GM23338 (cell line): Measurements from ENCODE around the gene RSPO3. TPM values are rescaled to one million over a fixed set of nuclear protein-coding genes. Genes with fewer than 3 reads are reported as not detected.

Experiments
- ATAC-seq: fragments of 200-7000 bp; cut with Tn5 transposase; 3 replicates; pipeline ENCODE4 v1.9.1; 2020
- DNase-seq: peaks from one replicate; pipeline ENCODE4 v3.0.0-alpha.2; 2015; ENCODE audit warnings: low spot score
- H2AFZ ChIP-seq: fragments of 200-600 bp; sonication (generic); 2 replicates; pipeline ENCODE4 v1.8.0; 2016; ENCODE audit warnings: antibody characterized with exemption, mild to moderate bottlenecking, moderate library complexity
- H3F3A ChIP-seq: fragments of 200-600 bp; sonication (generic); replicated peaks from 2 replicates; pipeline ENCODE4 v1.8.0; 2017; ENCODE audit warnings: antibody characterized with exemption, mixed run types, low read depth
- H3K27ac ChIP-seq: fragments of 200-600 bp; sonication (generic); 2 replicates; pipeline ENCODE4 v1.6.1; 2016; ENCODE audit warnings: low read depth
- H3K27me3 ChIP-seq: fragments of 200-600 bp; sonication (generic); 2 replicates; pipeline ENCODE4 v1.8.0; 2016; ENCODE audit warnings: mild to moderate bottlenecking, mixed run types, moderate library complexity; ENCODE audit not compliant: insufficient read depth
- H3K36me3 ChIP-seq: fragments of 200-600 bp; sonication (generic); 2 replicates; pipeline ENCODE4 v1.8.0; 2016; ENCODE audit warnings: mild to moderate bottlenecking; ENCODE audit not compliant: insufficient read depth
- H3K4me1 ChIP-seq: fragments of 200-600 bp; sonication (generic); 2 replicates; pipeline ENCODE4 v1.8.0; 2016; ENCODE audit warnings: mild to moderate bottlenecking, moderate library complexity; ENCODE audit not compliant: insufficient read depth
- H3K4me2 ChIP-seq: fragments of 200-600 bp; sonication (generic); 2 replicates; pipeline ENCODE4 v1.7.1; 2017; ENCODE audit warnings: mixed run types
- H3K4me3 ChIP-seq: fragments of 200-600 bp; sonication (generic); 2 replicates; pipeline ENCODE4 v1.6.1; 2016; ENCODE audit warnings: mixed run types
- H3K79me2 ChIP-seq: fragments of 200-600 bp; sonication (generic); replicated peaks from 2 replicates; pipeline ENCODE4 v1.8.0; 2017; ENCODE audit warnings: mild to moderate bottlenecking; ENCODE audit not compliant: insufficient read depth
- H3K9me2 ChIP-seq: fragments of 200-600 bp; sonication (generic); 2 replicates; pipeline ENCODE4 v1.8.0; 2017; ENCODE audit not compliant: insufficient read depth
- H4K20me1 ChIP-seq: fragments of 200-600 bp; sonication (generic); replicated peaks from 2 replicates; pipeline ENCODE4 v1.8.0; 2017; ENCODE audit warnings: mild to moderate bottlenecking; ENCODE audit not compliant: insufficient read depth
- H3K27ac Mint-ChIP-seq: 2 replicates; pipeline ENCODE4 v1.8.0; 2020; ENCODE audit warnings: inconsistent platforms, mild to moderate bottlenecking, moderate library complexity, mixed read lengths
- H3K27me3 Mint-ChIP-seq: 3 replicates; pipeline ENCODE4 v1.8.0; 2022; ENCODE audit warnings: low read depth, mild to moderate bottlenecking, moderate library complexity, mixed read lengths, inconsistent platforms; ENCODE audit not compliant: insufficient read depth, poor library complexity
- H3K36me3 Mint-ChIP-seq: 3 replicates; pipeline ENCODE4 v1.8.0; 2021; ENCODE audit warnings: low read depth, mild to moderate bottlenecking, inconsistent platforms, moderate library complexity, mixed read lengths
- H3K4me1 Mint-ChIP-seq: 3 replicates; pipeline ENCODE4 v1.8.0; 2020; ENCODE audit warnings: mild to moderate bottlenecking, inconsistent platforms, mixed read lengths
- H3K4me3 Mint-ChIP-seq: 3 replicates; pipeline ENCODE4 v1.8.0; 2021; ENCODE audit warnings: moderate library complexity, mild to moderate bottlenecking, inconsistent platforms, mixed read lengths
- H3K9me3 Mint-ChIP-seq: 3 replicates; pipeline ENCODE4 v1.8.0; 2020; ENCODE audit warnings: moderate library complexity, mild to moderate bottlenecking, inconsistent platforms, mixed read lengths
- EZH2 ChIP-seq: fragments of 200-600 bp; sonication (generic); IDR thresholded peaks from one replicate; pipeline ENCODE4 v1.8.0; 2017; ENCODE audit warnings: antibody characterized with exemption, mild to moderate bottlenecking, low read depth; ENCODE audit not compliant: unreplicated experiment
- EZH2phosphoT487 ChIP-seq: fragments of 200-600 bp; sonication (generic); IDR thresholded peaks from one replicate; pipeline ENCODE4 v1.8.1; 2018; ENCODE audit warnings: antibody characterized with exemption; ENCODE audit not compliant: unreplicated experiment
- JUNB ChIP-seq: IDR thresholded peaks from one replicate; pipeline ENCODE4 v1.6.1; 2016; ENCODE audit warnings: antibody characterized with exemption; ENCODE audit not compliant: unreplicated experiment
- POLR2AphosphoS5 ChIP-seq: IDR thresholded peaks from 2 replicates; pipeline ENCODE4 v1.6.1; 2016; ENCODE audit warnings: antibody characterized with exemption, low read depth
- STAT1 ChIP-seq: IDR thresholded peaks from one replicate; pipeline ENCODE4 v1.6.1; 2016; ENCODE audit warnings: antibody characterized with exemption; ENCODE audit not compliant: unreplicated experiment
- ZNF331 ChIP-seq: fragments of 250-450 bp; sonication (Bioruptor Pico); IDR thresholded peaks from 2 replicates; pipeline ENCODE4 v1.5.0; 2020; ENCODE audit warnings: low read depth, mild to moderate bottlenecking, moderate library complexity
- polyA plus RNA-seq: library from polyadenylated mRNA; unstranded; fragments of >200 nt; fragmentation: Nextera tagmentation; extraction: Ambion mirVana; gene quantifications from 2 replicates; pipeline ENCODE4 v1.2.1, GENCODE V29; 2016
- total RNA-seq: library from RNA; depleted of rRNA; stranded (reverse); fragments of >200 nt; shearing (Covaris generic); gene quantifications from 2 replicates; pipeline ENCODE4 v1.2.3, GENCODE V29; 2014
- TF ChIP-seq, protein P1 (sequence below): IDR thresholded peaks from one replicate; pipeline ENCODE4 v1.6.1; 2018; ENCODE audit warnings: antibody characterized with exemption; ENCODE audit not compliant: unreplicated experiment

The RSPO3 gene
- total and polyA plus RNA-seq, 2 experiments from 2014 or later: not detected

DNA sequence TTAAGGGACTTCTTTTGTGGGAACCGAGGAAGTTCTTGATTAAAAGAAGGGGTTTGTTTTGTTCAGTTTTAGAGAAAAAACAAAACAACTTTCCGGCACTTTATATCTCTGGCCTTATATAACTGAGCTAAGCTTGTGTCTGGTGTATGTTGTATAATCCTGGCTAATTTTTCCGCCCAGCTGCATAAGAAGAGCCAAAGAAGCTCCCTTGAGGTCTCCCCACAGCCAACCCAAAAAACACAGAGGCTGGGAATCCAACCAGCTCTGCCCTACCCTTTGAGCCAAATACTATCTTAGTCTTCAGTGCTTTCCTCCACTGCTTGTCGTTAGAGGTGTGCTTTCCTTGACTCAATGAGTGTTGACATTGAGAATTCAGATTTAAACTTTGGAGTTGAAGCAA is 102.7 kb downstream of the RSPO3 start (continued):
- TF ChIP-seq, protein P1, sequence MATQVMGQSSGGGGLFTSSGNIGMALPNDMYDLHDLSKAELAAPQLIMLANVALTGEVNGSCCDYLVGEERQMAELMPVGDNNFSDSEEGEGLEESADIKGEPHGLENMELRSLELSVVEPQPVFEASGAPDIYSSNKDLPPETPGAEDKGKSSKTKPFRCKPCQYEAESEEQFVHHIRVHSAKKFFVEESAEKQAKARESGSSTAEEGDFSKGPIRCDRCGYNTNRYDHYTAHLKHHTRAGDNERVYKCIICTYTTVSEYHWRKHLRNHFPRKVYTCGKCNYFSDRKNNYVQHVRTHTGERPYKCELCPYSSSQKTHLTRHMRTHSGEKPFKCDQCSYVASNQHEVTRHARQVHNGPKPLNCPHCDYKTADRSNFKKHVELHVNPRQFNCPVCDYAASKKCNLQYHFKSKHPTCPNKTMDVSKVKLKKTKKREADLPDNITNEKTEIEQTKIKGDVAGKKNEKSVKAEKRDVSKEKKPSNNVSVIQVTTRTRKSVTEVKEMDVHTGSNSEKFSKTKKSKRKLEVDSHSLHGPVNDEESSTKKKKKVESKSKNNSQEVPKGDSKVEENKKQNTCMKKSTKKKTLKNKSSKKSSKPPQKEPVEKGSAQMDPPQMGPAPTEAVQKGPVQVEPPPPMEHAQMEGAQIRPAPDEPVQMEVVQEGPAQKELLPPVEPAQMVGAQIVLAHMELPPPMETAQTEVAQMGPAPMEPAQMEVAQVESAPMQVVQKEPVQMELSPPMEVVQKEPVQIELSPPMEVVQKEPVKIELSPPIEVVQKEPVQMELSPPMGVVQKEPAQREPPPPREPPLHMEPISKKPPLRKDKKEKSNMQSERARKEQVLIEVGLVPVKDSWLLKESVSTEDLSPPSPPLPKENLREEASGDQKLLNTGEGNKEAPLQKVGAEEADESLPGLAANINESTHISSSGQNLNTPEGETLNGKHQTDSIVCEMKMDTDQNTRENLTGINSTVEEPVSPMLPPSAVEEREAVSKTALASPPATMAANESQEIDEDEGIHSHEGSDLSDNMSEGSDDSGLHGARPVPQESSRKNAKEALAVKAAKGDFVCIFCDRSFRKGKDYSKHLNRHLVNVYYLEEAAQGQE: no peak

DNA sequence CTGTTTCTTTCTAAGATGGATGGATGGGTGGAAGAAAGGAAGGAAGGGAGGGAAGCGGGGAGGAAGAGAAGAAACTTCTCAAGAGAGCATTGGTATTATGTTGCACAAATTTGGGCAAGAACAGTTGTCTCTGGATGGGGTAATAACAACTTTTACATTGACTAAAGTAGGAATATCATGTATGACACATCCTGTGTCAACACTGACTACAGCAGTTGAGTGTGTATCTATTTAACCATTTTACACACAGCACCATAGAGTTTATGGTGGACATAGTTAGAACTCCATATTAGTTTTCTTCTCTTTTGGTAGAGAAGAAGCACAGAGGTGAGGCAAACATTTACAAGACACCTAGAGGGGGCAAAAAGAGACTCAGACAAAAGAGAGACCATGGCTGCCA is 103.9 kb downstream of the RSPO3 start:
- no peak overlapping the region for H3K27ac Mint-ChIP-seq
- TF ChIP-seq ZNF331 (no peak), EZH2phosphoT487 (no peak), EZH2 (no peak), POLR2AphosphoS5 (no peak), STAT1 (no peak), JUNB (no peak)
- TF ChIP-seq, protein P1: no peak
- no peak overlapping the region for H2AFZ ChIP-seq
- no peaks in the 10 kb centered on the region for H3K9me3 Mint-ChIP-seq
- peaks cover 3% of the 10 kb centered on the region for H3K27me3 Mint-ChIP-seq
- 0 out of 2 replicates have a peak, but pooled peaks cover 3% of the 10 kb centered on the region for H3K9me2 ChIP-seq
- DNase-seq (no peak), ATAC-seq (no peak)
- H3K27me3 ChIP-seq: no peaks in the 10 kb centered on the region
- H3K36me3 Mint-ChIP-seq: no peaks in the 10 kb centered on the region
- H3K79me2 ChIP-seq: no peaks in the 10 kb centered on the region
- no peak overlapping the region for H3K4me2 ChIP-seq
- no peak overlapping the region for H3K4me3 ChIP-seq
- no peaks in the 10 kb centered on the region for H3F3A ChIP-seq
- H3K36me3 ChIP-seq: no peaks in the 10 kb centered on the region
- H3K27ac ChIP-seq: no peak overlapping the region
- no peaks in the 10 kb centered on the region for H4K20me1 ChIP-seq
- H3K4me3 Mint-ChIP-seq: no peak overlapping the region
- no peaks in the 10 kb centered on the region for H3K4me1 Mint-ChIP-seq
- no peaks in the 10 kb centered on the region for H3K4me1 ChIP-seq
